H1 (cell line): Measurements from ENCODE around the gene RHEB. TPM values are rescaled to one million over a fixed set of nuclear protein-coding genes. Genes with fewer than 3 reads are reported as not detected.

ENCODE experiments used
- POLR2AphosphoS5 ChIP-seq: IDR thresholded peaks from 2 replicates; pipeline ENCODE4 v1.6.1; 2011; ENCODE audit warnings: low read depth, low read length
- RNF2 ChIP-seq: fragments of 200-900, 300-1000 bp; sonication (generic); IDR thresholded peaks from 2 replicates; pipeline ENCODE4 v1.7.1; 2016; ENCODE audit warnings: borderline replicate concordance, low read depth, mild to moderate bottlenecking, antibody characterized with exemption, low read length; ENCODE audit not compliant: poor library complexity, severe bottlenecking; ENCODE audit errors: missing control alignments
- polyA plus RNA-seq, 7 experiments: library from polyadenylated mRNA; depleted of rRNA in 3 of 7; stranded (reverse) in 5 of 7; unstranded in 2 of 7; fragments of >200 nt in 5 of 7; fragments of 200-250 nt in 2 of 7; gene quantifications; 1 replicate in 5 of 7; 2 replicates in 1 of 7; 4 replicates in 1 of 7; pipeline versions ENCODE4 v1.2.1 to v1.2.3, GENCODE V29; 2011 to 2013; ENCODE audit warnings: missing spikeins in 2 of 7, mixed read lengths in 2 of 7
- total RNA-seq: library from RNA; stranded (reverse); fragmentation: NEBNext Ultra II Directional; extraction: Animal tissue kit (Norgen Biotek cat#: 25700); gene quantifications from 2 replicates; pipeline ENCODE4 v1.2.1, GENCODE V29; 2021
- TF ChIP-seq, protein P1 (sequence below), 3 experiments: IDR thresholded peaks; 1 replicate in 2 of 3; 2 replicates in 1 of 3; pipeline versions ENCODE4 v1.5.1 to v1.6.1; 2011; ENCODE audit warnings: low read length in 3 of 3, mild to moderate bottlenecking in 3 of 3, inconsistent platforms in 2 of 3, low read depth in 1 of 3, moderate library complexity in 1 of 3; ENCODE audit not compliant: insufficient read depth in 1 of 3; ENCODE audit errors: control extremely low read depth in 1 of 3

RHEB gene
- total and polyA plus RNA-seq, 2 of the 8 experiments (the other 6 are each of a cell fraction or from before 2014, with no cell fraction given) = 60.8 to 132 TPM

- TF ChIP-seq, protein P1, sequence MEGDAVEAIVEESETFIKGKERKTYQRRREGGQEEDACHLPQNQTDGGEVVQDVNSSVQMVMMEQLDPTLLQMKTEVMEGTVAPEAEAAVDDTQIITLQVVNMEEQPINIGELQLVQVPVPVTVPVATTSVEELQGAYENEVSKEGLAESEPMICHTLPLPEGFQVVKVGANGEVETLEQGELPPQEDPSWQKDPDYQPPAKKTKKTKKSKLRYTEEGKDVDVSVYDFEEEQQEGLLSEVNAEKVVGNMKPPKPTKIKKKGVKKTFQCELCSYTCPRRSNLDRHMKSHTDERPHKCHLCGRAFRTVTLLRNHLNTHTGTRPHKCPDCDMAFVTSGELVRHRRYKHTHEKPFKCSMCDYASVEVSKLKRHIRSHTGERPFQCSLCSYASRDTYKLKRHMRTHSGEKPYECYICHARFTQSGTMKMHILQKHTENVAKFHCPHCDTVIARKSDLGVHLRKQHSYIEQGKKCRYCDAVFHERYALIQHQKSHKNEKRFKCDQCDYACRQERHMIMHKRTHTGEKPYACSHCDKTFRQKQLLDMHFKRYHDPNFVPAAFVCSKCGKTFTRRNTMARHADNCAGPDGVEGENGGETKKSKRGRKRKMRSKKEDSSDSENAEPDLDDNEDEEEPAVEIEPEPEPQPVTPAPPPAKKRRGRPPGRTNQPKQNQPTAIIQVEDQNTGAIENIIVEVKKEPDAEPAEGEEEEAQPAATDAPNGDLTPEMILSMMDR (IDR thresholded peaks at IDR 0.05; ENCODE audit: control extremely low read depth in 1 of 3, insufficient read depth in 1 of 3, low read depth in 1 of 3, low read length in 3 of 3) = no peak
- TF ChIP-seq RNF2 = no peak
- TF ChIP-seq POLR2AphosphoS5 = no peak
Measured at GRCh38 chr7:151442776-151443496, 76.8 kb downstream of the RHEB start (continued).
